Spleen (tissue), 11 donors: ENCODE data around the gene CCDC154. TPM values are rescaled to one million over a fixed set of nuclear protein-coding genes. Genes with fewer than 3 reads are reported as not detected.
A peak's percentile ranks its signal among the peaks of the same experiment; 100 is the strongest.

Experiments
- DNase-seq: peaks from one replicate; pipeline ENCODE4 v3.0.0-alpha.2; 2020
- H3K27ac ChIP-seq, 8 donors: fragments of 200-600 bp; sonication (generic) in 7 of 8; 1 replicate in 4 of 8; 2 replicates in 4 of 8; pipeline versions ENCODE4 v1.5.0 to v1.8.0; 2016 to 2021; ENCODE audit warnings: inconsistent platforms in 4 of 8, mild to moderate bottlenecking in 4 of 8, moderate library complexity in 1 of 8
- H3K27me3 ChIP-seq, 7 donors: fragments of 200-600 bp; sonication (generic) in 6 of 7; replicated peaks in 1 of 7; 1 replicate in 4 of 7; 2 replicates in 3 of 7; pipeline versions ENCODE4 v1.5.0 to v1.8.0; 2016 to 2021; ENCODE audit warnings: inconsistent platforms in 3 of 7, mild to moderate bottlenecking in 1 of 7
- H3K36me3 ChIP-seq, 6 donors: fragments of 200-600 bp; sonication (generic) in 5 of 6; 1 replicate in 4 of 6; 2 replicates in 2 of 6; pipeline versions ENCODE4 v1.5.0 to v1.8.0; 2016 to 2021; ENCODE audit warnings: inconsistent platforms in 2 of 6
- H3K4me1 ChIP-seq, 6 donors: fragments of 200-600 bp; sonication (generic) in 5 of 6; 1 replicate in 3 of 6; 2 replicates in 3 of 6; pipeline versions ENCODE4 v1.5.0 to v1.8.0; 2016 to 2021; ENCODE audit warnings: inconsistent platforms in 3 of 6
- H3K4me3 ChIP-seq, 8 donors: fragments of 200-600 bp; sonication (generic) in 7 of 8; 1 replicate in 4 of 8; 2 replicates in 4 of 8; pipeline versions ENCODE4 v1.5.0 to v1.8.0; 2016 to 2021; ENCODE audit warnings: inconsistent platforms in 4 of 8, mild to moderate bottlenecking in 4 of 8, moderate library complexity in 2 of 8
- H3K9me3 ChIP-seq, 8 donors: fragments of 200-600 bp; sonication (generic) in 7 of 8; 1 replicate in 4 of 8; 2 replicates in 4 of 8; pipeline versions ENCODE4 v1.5.0 to v1.8.0; 2016 to 2021; ENCODE audit warnings: inconsistent platforms in 4 of 8
- CTCF ChIP-seq, 11 experiments: fragments of 200-600 bp in 7 of 11; fragments of 450-650 bp in 4 of 11; sonication (generic) in 4 of 11; IDR thresholded peaks in 8 of 11; conservative IDR thresholded peaks in 3 of 11; 1 replicate in 7 of 11; 2 replicates in 4 of 11; pipeline versions ENCODE4 v1.4.0 to v1.8.0; 2016 to 2021; ENCODE audit warnings: antibody characterized with exemption in 11 of 11, inconsistent platforms in 4 of 11, mild to moderate bottlenecking in 1 of 11
- POLR2A ChIP-seq, 3 donors: fragments of 450-650 bp; IDR thresholded peaks; one replicate each; pipeline ENCODE4 v1.5.1; 2017; ENCODE audit warnings: antibody characterized with exemption in 3 of 3, mild to moderate bottlenecking in 1 of 3
- POLR2AphosphoS5 ChIP-seq, 3 donors: sonication (generic); formaldehyde crosslinking; IDR thresholded peaks; one replicate each; pipeline ENCODE4 v1.5.1; 2017; ENCODE audit warnings: antibody characterized with exemption in 3 of 3
- WGBS, 5 donors: extraction: QIAGEN DNeasy Blood & Tissue Kit in 3 of 5; methylation state at CpG; one replicate each; pipeline versions ENCODE4 v1.1.5 to v1.1.7; 2013 to 2018; 5-methylcytosine and 5-hydroxymethylcytosine counted together
- intact Hi-C: fragments of 100-400 bp; cut with DNase I; formaldehyde crosslinking; loops from one replicate; pipeline ENCODE4 v1.15.0; 2023; ENCODE audit warnings: low total_unique reads
- polyA plus RNA-seq, 3 donors: library from polyadenylated mRNA; stranded (reverse); fragments of 200-250 nt; gene quantifications; one replicate each; pipeline ENCODE4 v1.2.1, GENCODE V29; 2013
- total RNA-seq, 7 donors: library from RNA; depleted of rRNA in 3 of 7; stranded (reverse); fragments of >200 nt in 3 of 7; fragmentation: NEBNext Ultra II Directional in 4 of 7; extraction: Animal tissue kit (Norgen Biotek cat#: 25700) in 4 of 7; gene quantifications; one replicate each; pipeline versions ENCODE4 v1.1.0 to v1.2.1, GENCODE V29; 2016 to 2021
- donor health status: healthy with polysubstance abuse.
- donor health status: DM: no; HTN: no; CAD: no; lungs with moderate emphysema.
- donor health status: DM: no; HTN: no; CAD: no.
- donor health status: Bipolar disorder and iron deficiency.
- donor health status: healthy.
- donor health status: DM: no; HTN: no; CAD: no.
- donor health status: DM: yes; HTN: yes; CAD: no.

The CCDC154 gene
- total and polyA plus RNA-seq, 10 donors = 1.6 to 18.2 (median 5.5) TPM

GRCh38 chr16:1488054-1488601 is 43.8 kb upstream of the CCDC154 start:
- Histone ChIP-seq H3K9me3 (no peaks in the 10 kb centered on the region), H3K27me3 (no peaks in the 10 kb centered on the region), H3K4me1 (peaks cover 7 to 32% (median 9%) of the 10 kb centered on the region in 6 donors), H3K36me3 (no peaks in the 10 kb centered on the region), H3K27ac (peak overlapping the region in 5 of 8 donors; percentile 31 to 63 (median 33)), H3K4me3 (no peak overlapping the region)
- peak; percentile 61 for DNase-seq
- TF ChIP-seq POLR2A (IDR thresholded peaks at IDR 0.05) = no peak
- TF ChIP-seq POLR2AphosphoS5 (IDR thresholded peaks at IDR 0.05) = no peak
- no peak for TF ChIP-seq CTCF (IDR thresholded peaks at IDR 0.05 in 8 of 11, conservative IDR thresholded peaks at IDR 0.05 in 3 of 11)
- WGBS, 5 donors = 76 to 91% (median 81%) methylated on average over 12 to 24 of the region's 24 CpGs
- intact Hi-C loops = no loop called here

- TF ChIP-seq CTCF (IDR thresholded peaks at IDR 0.05 in 8 of 11, conservative IDR thresholded peaks at IDR 0.05 in 3 of 11) = no peak
- TF ChIP-seq POLR2AphosphoS5 (IDR thresholded peaks at IDR 0.05) = peak in 2 of 3 donors; percentile 68 to 79
- TF ChIP-seq POLR2A (IDR thresholded peaks at IDR 0.05) = no peak
- Histone ChIP-seq H3K4me1 (peaks cover 3 to 27% (median 4%) of the 10 kb centered on the region in 6 donors), H3K9me3 (no peaks in the 10 kb centered on the region), H3K36me3 (no peaks in the 10 kb centered on the region), H3K27me3 (no peaks in the 10 kb centered on the region), H3K4me3 (no peak overlapping the region), H3K27ac (peak overlapping the region in 5 of 8 donors; percentile 36 to 63 (median 57))
- WGBS, 5 donors = 87 to 96% (median 89%) methylated on average over 25 to 39 of the region's 39 CpGs
- intact Hi-C loops = no loop called here
- peak; percentile 80 for DNase-seq
Observed at GRCh38 chr16:1487395-1488053, 43.2 kb upstream of the CCDC154 start.

GRCh38 chr16:1486551-1487390 is 42.4 kb upstream of the CCDC154 start:
- Histone ChIP-seq H3K27ac (peak overlapping the region in 4 of 8 donors; percentile 55 to 63 (median 58)), H3K4me3 (no peak overlapping the region), H3K4me1 (peaks cover 0 to 21% (median 0%) of the 10 kb centered on the region in 6 donors), H3K27me3 (no peaks in the 10 kb centered on the region), H3K9me3 (no peaks in the 10 kb centered on the region), H3K36me3 (no peaks in the 10 kb centered on the region)
- DNase-seq = no peak
- TF ChIP-seq POLR2AphosphoS5 (IDR thresholded peaks at IDR 0.05) (no peak), CTCF (IDR thresholded peaks at IDR 0.05 in 8 of 11, conservative IDR thresholded peaks at IDR 0.05 in 3 of 11) (no peak), POLR2A (IDR thresholded peaks at IDR 0.05) (no peak)
- WGBS, 5 donors = 87 to 90% (median 88%) methylated on average over 26 to 33 of the region's 33 CpGs
- intact Hi-C loops = no loop called here
